Activated naive CD8-positive, alpha-beta T cell treated with anti-CD3 and anti-CD28 coated beads, Interleukin-2, amount 50 U/mL, for 24 hours (primary cell): ENCODE results near the gene TSPAN9.

Experiments used
- ATAC-seq: fragments of 150-1000 bp; cut with Tn5 transposase; one replicate; pipeline ENCODE4 v1.10.0; 2021
- DNase-seq: peaks from one replicate; pipeline ENCODE4 v3.0.0; 2021
- H3K27ac Mint-ChIP-seq: one replicate; pipeline ENCODE4 v1.8.0; 2021; ENCODE audit warnings: mild to moderate bottlenecking, mixed read lengths
- H3K27me3 Mint-ChIP-seq: one replicate; pipeline ENCODE4 v1.8.0; 2021; ENCODE audit warnings: mixed read lengths
- H3K36me3 Mint-ChIP-seq: one replicate; pipeline ENCODE4 v1.8.0; 2021; ENCODE audit warnings: low read depth, mixed read lengths
- H3K4me1 Mint-ChIP-seq: one replicate; pipeline ENCODE4 v1.8.0; 2021; ENCODE audit warnings: mixed read lengths
- H3K4me3 Mint-ChIP-seq: one replicate; pipeline ENCODE4 v1.8.0; 2021; ENCODE audit warnings: mild to moderate bottlenecking, moderate library complexity, mixed read lengths
- H3K9me3 Mint-ChIP-seq: one replicate; pipeline ENCODE4 v1.8.0; 2021; ENCODE audit warnings: mixed read lengths

The TSPAN9 gene

DNA sequence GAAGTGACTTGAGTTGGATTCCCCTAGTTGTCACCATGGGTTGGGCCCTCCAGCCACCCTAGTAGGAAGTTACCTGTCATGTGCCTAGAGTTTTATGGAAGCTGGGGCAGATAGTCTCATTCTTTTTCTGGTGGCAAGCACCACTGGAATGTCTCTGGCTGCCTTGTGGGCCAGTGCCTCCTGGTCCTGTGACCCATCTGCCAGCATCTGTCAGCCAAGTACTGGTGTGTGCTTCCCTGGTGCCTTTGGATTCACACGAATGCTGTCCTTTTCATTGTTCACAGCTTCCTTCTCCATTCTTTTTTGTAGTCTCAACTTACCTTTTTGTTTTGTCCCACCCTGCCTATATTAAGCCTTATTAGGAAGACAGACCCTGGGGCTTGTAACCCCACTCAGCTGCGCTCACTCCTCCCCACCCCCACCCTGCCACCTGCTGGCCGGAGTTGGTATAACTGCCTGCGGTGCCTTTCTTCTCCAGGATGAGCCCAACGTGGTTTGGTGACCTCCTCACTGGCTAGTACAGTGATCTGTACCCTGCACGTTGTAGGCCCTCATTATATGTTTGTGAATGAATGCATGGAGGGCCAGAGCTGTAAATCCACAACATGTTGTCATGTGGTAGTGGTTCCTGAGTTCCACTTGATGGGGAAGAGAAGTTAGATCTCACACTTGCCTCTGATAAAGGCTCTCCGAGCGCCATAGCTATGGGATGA, 125.7 kb downstream of the TSPAN9 start:
- DNase-seq, result peak; percentile 77
- ATAC-seq, result no peak
- H3K27me3 Mint-ChIP-seq, result peaks cover 39% of the 10 kb centered on the region
- H3K27ac Mint-ChIP-seq, result no peak overlapping the region
- no peak overlapping the region for H3K4me3 Mint-ChIP-seq
- no peaks in the 10 kb centered on the region for H3K36me3 Mint-ChIP-seq
- peaks cover 9% of the 10 kb centered on the region for H3K4me1 Mint-ChIP-seq
- no peaks in the 10 kb centered on the region for H3K9me3 Mint-ChIP-seq

DNA sequence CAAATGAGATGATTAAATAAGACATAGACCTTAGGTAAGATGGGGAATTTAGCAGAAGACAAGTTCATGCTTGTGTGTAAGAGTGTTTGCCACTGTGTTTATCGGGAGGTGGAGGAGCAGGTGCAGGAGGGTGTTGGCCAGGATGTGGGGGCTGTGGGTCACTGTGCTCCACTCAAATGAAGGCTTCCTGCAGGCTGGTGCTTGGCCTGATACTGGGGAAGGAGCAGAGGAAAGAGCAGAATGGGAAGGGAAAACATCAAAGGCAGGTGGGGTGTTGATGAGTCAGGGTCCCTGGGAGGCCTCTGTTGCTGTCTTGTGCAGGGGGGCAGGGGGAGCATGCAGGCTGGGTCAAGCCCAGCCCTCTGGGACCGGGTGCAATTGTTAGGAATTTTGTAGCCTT, 126.5 kb downstream of the TSPAN9 start:
- no peak for DNase-seq
- no peak for ATAC-seq
- no peaks in the 10 kb centered on the region for H3K9me3 Mint-ChIP-seq
- H3K36me3 Mint-ChIP-seq, result no peaks in the 10 kb centered on the region
- H3K4me3 Mint-ChIP-seq, result no peak overlapping the region
- H3K4me1 Mint-ChIP-seq, result peaks cover 9% of the 10 kb centered on the region
- H3K27ac Mint-ChIP-seq, result no peak overlapping the region
- peaks cover 39% of the 10 kb centered on the region for H3K27me3 Mint-ChIP-seq

DNA sequence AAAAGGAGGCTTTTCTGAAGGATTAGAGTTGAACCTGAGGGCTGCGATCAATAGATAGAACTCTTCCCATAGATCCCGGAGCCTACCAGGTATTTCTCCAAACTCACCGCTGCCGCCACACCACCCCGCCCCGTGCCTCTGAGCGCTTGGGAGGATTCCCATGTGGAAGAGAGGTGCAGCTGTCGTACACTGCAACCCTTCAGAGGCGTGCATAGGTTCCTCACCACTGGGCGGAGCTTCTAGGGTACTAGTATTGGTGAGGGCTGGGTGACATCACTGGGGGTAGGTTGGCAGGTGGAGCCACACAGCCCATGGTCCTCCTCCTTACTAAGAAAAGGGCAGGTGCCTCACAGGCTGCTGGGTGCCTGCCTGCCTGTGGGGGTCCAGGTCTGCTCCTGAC, 127.0 kb downstream of the TSPAN9 start:
- peaks cover 35% of the 10 kb centered on the region for H3K27me3 Mint-ChIP-seq
- no peaks in the 10 kb centered on the region for H3K9me3 Mint-ChIP-seq
- H3K4me3 Mint-ChIP-seq, result no peak overlapping the region
- ATAC-seq, result no peak
- H3K4me1 Mint-ChIP-seq, result peaks cover 6% of the 10 kb centered on the region
- H3K36me3 Mint-ChIP-seq, result no peaks in the 10 kb centered on the region
- no peak overlapping the region for H3K27ac Mint-ChIP-seq
- DNase-seq, result no peak

DNA sequence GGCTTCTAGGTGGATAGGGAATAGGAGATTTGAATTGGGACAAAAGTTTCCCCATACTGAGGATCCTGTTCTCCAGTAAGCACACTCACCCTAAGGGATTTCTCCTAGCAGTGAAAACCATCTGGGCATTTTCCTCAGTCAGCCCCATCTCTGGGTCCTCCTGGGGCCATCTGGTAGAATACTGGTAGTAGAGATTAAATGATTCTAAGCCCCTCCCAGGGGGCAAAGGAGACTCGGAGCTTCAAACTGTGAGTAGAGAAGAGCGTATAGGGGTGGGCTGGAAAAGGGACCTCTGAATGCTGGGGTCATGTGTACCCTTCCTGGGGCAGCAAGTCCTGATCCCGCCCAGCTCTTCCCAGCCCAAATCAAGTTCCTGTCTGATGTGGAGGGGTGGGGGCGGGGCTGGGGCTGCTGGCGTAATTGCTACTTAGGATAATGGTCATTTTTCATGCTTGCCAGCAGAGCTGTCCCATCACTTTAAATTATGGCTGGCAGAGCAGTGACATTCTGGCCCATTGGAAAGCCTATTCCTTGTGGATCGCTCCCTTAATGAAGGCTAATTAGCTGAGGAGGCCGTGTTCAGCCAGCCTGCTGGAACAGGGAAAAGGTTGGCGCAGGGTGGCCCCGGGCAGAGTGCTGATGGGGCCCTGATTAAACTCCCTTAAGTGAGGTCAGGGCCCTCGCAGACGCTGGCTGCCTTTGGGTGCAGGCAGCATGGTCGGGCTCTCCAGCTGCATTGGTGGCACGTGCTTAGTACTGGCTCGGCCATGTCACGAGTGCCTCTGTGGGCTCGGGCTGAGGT, 127.8 kb downstream of the TSPAN9 start:
- no peak for ATAC-seq
- Mint-ChIP-seq H3K9me3 (no peaks in the 10 kb centered on the region), H3K4me3 (no peak overlapping the region), H3K4me1 (peaks cover 1% of the 10 kb centered on the region), H3K36me3 (no peaks in the 10 kb centered on the region), H3K27me3 (peaks cover 29% of the 10 kb centered on the region), H3K27ac (no peak overlapping the region)
- DNase-seq, result no peak

DNA sequence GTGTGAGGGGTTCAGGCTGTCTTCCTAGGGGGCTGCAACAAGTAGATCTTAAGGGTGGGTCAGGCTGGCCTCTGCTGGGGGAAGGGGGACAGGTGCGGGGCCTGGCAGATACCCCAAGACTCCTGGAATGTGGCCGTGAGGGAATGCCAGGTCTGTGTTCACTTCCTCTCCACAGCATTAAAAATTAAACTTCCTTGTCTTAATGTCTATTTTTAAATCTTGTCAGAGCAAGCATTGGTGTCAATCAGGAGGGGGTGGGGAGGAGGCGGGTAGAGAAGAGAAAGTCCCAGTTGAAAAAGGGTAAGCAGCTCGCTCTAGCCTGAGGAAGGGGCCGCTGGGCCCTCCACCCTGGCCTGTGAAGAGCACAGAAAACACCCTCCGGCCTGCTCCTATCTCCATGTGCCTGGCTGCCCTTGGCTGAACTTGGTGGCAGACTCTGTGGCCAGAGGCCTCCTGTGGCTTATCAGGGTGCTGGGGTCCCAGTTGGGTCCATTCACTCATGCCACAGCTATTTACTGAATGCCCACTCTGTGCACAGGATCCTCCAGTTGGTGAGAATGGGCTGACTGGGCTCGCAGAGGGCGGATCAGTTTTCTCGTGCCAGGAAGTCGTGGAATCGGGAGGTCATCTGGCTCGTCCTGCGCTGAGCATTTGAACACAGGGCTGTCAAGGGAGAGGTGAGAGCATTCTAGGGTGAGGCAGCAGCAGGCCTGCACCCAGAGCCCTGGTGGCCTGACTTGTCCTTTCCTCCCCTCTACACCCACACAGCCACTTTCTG, 128.8 kb downstream of the TSPAN9 start:
- no peak for ATAC-seq
- H3K27me3 Mint-ChIP-seq, result peaks cover 28% of the 10 kb centered on the region
- H3K36me3 Mint-ChIP-seq, result no peaks in the 10 kb centered on the region
- H3K9me3 Mint-ChIP-seq, result no peaks in the 10 kb centered on the region
- no peak overlapping the region for H3K4me3 Mint-ChIP-seq
- H3K4me1 Mint-ChIP-seq, result no peaks in the 10 kb centered on the region
- H3K27ac Mint-ChIP-seq, result no peak overlapping the region
- no peak for DNase-seq

DNA sequence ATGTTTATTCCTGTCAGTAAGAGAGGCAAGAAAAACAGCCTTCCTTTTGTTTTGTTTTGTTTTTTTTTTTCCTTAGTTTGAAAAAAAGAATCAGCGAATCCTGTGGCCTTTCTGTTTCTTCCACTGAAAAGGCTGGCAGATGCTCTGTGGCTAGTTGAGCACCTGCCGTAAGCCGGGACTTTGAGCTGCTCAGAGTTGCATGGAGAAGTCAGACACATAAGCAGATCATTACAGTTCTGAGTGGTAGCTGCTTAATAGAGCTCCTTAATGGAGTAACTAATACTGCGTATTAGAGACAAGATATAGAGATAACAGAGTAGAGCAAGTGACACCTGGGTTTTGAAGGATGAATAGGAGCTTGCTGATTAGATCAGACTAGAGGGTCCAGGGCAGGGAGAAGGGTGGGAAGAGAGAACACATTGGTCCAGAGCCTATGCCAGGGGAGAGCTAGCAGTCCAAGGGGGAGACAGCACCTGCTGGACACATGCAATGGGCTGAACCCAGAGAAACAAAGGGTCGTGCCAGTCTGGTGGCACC, 129.4 kb downstream of the TSPAN9 start:
- ATAC-seq, result no peak
- H3K27me3 Mint-ChIP-seq, result peaks cover 21% of the 10 kb centered on the region
- no peak for DNase-seq
- no peaks in the 10 kb centered on the region for H3K36me3 Mint-ChIP-seq
- H3K4me3 Mint-ChIP-seq, result no peak overlapping the region
- H3K9me3 Mint-ChIP-seq, result no peaks in the 10 kb centered on the region
- no peaks in the 10 kb centered on the region for H3K4me1 Mint-ChIP-seq
- no peak overlapping the region for H3K27ac Mint-ChIP-seq

DNA sequence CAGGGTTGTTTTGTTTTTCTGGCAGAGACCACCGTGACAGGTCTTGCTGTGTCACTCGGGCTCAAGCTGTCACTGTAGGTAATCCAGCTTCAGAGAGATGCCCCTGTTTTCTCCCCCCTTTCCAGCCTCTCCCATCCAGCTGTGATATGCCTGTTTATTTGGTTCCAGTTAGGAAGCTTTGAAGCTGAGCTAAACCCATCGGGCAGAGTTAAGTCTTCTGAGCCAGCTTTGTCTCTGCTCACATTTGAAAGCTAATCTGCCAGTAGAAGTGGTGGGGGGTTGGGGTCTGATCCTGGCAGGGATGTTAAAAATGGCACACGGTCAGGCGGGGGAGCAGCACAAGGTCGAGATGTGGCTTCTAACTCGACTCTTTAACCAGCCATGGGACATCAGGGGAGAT, 130.0 kb downstream of the TSPAN9 start:
- ATAC-seq (no peak), DNase-seq (no peak)
- no peaks in the 10 kb centered on the region for H3K9me3 Mint-ChIP-seq
- H3K27me3 Mint-ChIP-seq, result peaks cover 15% of the 10 kb centered on the region
- no peaks in the 10 kb centered on the region for H3K4me1 Mint-ChIP-seq
- H3K4me3 Mint-ChIP-seq, result no peak overlapping the region
- H3K27ac Mint-ChIP-seq, result no peak overlapping the region
- no peaks in the 10 kb centered on the region for H3K36me3 Mint-ChIP-seq

DNA sequence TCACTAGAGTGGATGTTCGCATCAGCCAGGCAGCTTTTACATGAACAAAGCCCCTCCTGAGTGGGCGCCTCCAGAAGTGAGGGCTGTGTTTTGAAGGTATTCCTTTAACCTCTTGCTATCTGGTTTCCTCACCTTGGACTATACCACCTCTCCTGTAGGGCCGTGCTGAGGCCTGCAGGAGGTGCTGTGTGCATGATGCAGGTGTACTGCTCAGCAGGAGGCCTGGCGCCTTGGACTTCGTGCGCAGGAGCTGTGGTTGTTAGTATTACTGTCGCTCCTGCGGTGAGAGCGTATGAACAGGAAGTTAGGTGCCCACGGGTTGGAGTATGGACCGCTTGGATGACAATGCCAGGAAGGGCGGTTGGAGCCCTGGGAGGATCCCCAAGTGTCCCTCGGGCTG, 130.7 kb downstream of the TSPAN9 start:
- Mint-ChIP-seq H3K4me1 (no peaks in the 10 kb centered on the region), H3K4me3 (no peak overlapping the region), H3K27ac (no peak overlapping the region)

DNA sequence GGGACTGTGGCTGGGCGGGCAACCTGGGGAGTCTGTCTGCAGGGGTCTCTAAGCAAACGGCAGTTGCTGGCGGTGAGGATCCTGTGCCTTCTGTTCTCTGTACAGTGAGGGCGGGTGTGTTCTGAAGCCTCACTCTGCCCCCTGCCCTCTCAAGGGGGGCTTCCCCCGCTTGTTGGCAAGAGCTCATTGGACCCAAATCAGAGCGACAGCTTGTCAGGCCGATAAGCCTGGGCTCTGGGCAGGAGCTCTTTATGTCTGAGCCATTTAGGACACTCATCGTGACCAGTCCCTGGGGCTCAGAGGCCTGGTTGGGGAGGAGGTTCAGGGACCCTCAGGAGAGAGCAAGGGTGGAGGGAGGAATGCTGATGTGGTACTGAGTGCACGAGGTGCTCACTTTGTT, 136.0 kb downstream of the TSPAN9 start:
- DNase-seq (no peak), ATAC-seq (no peak)
- Mint-ChIP-seq H3K9me3 (no peaks in the 10 kb centered on the region), H3K27me3 (no peaks in the 10 kb centered on the region), H3K36me3 (no peaks in the 10 kb centered on the region), H3K4me1 (no peaks in the 10 kb centered on the region), H3K27ac (no peak overlapping the region), H3K4me3 (no peak overlapping the region)

More for the DNA sequence above, 130.7 kb downstream of the TSPAN9 start:
- peaks cover 8% of the 10 kb centered on the region for H3K27me3 Mint-ChIP-seq
- H3K36me3 Mint-ChIP-seq, result no peaks in the 10 kb centered on the region
- DNase-seq, result no peak
- no peaks in the 10 kb centered on the region for H3K9me3 Mint-ChIP-seq
- ATAC-seq, result no peak

DNA sequence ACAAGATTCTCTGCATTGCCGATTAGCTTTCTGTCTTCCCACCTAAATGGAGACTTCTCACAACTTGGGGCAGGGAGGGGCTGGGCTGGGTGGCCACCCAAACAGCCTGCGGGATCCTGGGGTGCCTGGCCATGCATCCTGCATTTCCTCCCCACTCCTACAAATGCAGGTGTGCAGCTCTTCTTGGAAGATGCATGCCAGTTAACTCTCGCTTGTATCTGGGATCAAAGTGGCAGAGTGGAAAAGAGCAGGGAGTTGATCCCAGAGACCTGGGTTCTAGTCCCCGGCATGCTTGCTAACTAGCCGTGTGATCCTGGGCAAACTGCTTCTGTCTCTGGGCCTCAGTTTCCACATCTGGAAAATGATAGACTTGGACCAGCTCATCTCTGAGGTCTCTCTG, 136.6 kb downstream of the TSPAN9 start:
- ATAC-seq (no peak), DNase-seq (no peak)
- no peaks in the 10 kb centered on the region for H3K4me1 Mint-ChIP-seq
- no peaks in the 10 kb centered on the region for H3K9me3 Mint-ChIP-seq
- no peak overlapping the region for H3K4me3 Mint-ChIP-seq
- no peaks in the 10 kb centered on the region for H3K27me3 Mint-ChIP-seq
- no peaks in the 10 kb centered on the region for H3K36me3 Mint-ChIP-seq
- H3K27ac Mint-ChIP-seq, result no peak overlapping the region

DNA sequence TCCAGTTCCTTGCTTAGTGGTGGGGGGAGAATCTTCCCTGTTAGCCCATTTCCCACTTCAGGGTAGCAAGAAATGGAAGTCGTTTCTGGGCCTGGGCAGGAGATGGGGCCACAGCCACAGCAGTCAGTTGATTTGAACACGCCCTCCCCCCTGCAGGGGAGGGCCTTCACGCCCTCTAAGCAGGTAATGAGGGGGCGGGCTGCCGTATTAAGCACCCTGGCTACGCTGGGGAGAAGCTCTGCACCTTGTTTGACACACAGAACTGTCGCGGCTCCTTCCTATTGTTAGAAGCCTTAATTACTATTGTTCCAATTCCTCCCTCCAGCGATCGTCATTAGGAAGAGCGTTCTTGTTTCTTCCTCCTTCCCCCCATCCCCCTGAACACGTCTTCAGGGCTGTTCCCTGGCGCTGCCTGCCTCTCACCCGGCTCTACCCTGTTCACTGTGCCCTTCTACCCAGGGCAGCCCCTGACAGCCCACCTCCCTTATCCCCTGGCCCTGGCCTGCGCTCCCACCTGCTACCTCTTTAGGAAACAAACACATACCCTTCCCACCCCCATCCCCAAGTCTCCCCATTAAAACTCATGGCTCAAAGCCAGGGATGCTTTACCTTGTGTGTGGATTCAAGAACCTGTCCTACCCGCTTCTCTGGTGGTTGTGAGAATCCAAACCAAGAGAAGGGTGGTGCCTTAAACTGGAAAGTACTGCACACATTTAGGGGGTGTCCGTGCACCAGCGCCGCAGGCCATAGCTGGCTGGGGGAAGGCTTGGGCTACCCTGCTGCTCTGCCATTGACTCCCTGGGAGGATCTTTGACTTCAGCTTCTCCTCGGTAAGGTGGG, 137.6 kb downstream of the TSPAN9 start:
- H3K27ac Mint-ChIP-seq, result no peak overlapping the region
- ATAC-seq (no peak), DNase-seq (no peak)
- no peaks in the 10 kb centered on the region for H3K9me3 Mint-ChIP-seq
- H3K4me3 Mint-ChIP-seq, result no peak overlapping the region
- no peaks in the 10 kb centered on the region for H3K4me1 Mint-ChIP-seq
- H3K27me3 Mint-ChIP-seq, result no peaks in the 10 kb centered on the region
- no peaks in the 10 kb centered on the region for H3K36me3 Mint-ChIP-seq

DNA sequence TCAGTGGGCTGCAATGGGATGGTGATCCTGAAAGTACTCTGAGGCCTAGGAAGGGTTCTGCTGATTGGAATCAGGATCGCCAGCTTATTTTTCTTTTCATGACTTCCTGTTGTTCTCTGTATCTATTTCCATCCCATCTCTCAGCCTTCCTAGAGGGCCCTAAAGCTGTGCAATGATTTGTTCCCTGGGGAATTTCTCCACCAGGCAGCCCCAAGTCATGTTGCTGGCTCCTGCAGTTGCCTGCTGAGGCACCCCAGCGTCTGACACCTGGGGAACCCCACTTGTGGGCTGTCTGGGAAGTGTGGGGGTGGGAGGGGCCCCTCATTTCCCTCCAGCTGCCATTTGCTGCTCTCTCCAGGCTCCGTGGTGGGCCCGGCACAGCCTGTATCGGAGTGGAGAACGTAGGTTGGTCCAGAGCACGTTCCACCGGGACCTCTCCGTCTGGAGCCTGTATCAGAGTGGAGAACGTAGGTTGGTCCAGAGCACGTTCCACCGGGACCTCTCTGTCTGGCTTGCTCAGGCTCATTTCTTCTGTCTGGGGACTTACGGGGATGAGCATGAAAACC, 138.3 kb downstream of the TSPAN9 start:
- ATAC-seq, result no peak
- Mint-ChIP-seq H3K27ac (peak overlapping the region; percentile 15), H3K4me1 (no peaks in the 10 kb centered on the region), H3K27me3 (no peaks in the 10 kb centered on the region), H3K4me3 (no peak overlapping the region), H3K36me3 (no peaks in the 10 kb centered on the region), H3K9me3 (no peaks in the 10 kb centered on the region)
- DNase-seq, result no peak

DNA sequence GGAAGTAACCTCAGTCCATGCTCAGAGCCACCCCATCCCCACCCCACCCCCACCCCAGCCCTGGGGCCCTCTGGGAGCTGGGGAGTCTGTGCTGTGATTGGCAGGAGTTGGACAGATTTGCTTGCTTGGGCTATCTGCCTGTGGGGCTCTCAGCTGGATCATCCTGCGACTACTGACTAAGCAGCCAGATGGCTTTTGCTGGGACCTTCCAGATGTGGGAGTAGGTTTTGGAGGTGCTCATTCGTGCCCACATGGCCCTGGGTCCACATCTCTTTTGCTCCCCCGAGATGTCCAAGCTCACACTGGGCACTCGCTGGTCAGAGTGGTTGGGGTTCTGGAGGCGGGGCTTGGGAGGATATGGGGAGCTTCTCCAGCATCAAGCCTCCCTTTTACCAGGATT, 138.9 kb downstream of the TSPAN9 start:
- Mint-ChIP-seq H3K36me3 (no peaks in the 10 kb centered on the region), H3K4me3 (no peak overlapping the region), H3K4me1 (no peaks in the 10 kb centered on the region), H3K9me3 (no peaks in the 10 kb centered on the region), H3K27ac (no peak overlapping the region), H3K27me3 (no peaks in the 10 kb centered on the region)
- no peak for DNase-seq
- no peak for ATAC-seq
